IMR-90 (cell line): ENCODE measurements around the gene GALNT6. TPM values are rescaled to one million over a fixed set of nuclear protein-coding genes. Genes with fewer than 3 reads are reported as not detected.

Source experiments
- ATAC-seq: fragments of 200-7000 bp; cut with Tn5 transposase; 2 replicates; pipeline ENCODE4 v1.9.1; 2020; ENCODE audit warnings: low read depth, mild to moderate bottlenecking, moderate library complexity
- BruUV-seq: library from RNA; stranded (reverse); fragments of 400-500 nt; replicated peaks from 2 replicates; lab custom pipeline; 2021; lab: Mats Ljungman, UMichigan
- CTCF ChIA-PET: fragments of 300-600 bp; formaldehyde crosslinking; extraction: SDS; loops from one replicate; lab custom pipeline; 2021; ENCODE audit warnings: antibody characterized with exemption; lab: Yijun Ruan, JAX
- POLR2A ChIA-PET: fragments of 300-600 bp; sonication (Branson Sonifier 250); formaldehyde crosslinking; loops from one replicate; lab custom pipeline; 2022; ENCODE audit warnings: antibody characterized with exemption; ENCODE audit not compliant: unreplicated experiment; lab: Charles Lee
- DNase-seq: peaks from one replicate; pipeline ENCODE4 v3.0.0; 2013
- H2AFZ ChIP-seq: replicated peaks from 2 replicates; pipeline ENCODE3; 2013; ENCODE audit warnings: low read length, mild to moderate bottlenecking; ENCODE audit not compliant: poor library complexity
- H2AK5ac ChIP-seq: 2 replicates; pipeline ENCODE4 v1.6.1; 2013; ENCODE audit warnings: low read depth, low read length, inconsistent platforms
- H2AK9ac ChIP-seq: replicated peaks from 2 replicates; pipeline ENCODE3; 2013; ENCODE audit warnings: mild to moderate bottlenecking, low read depth, low read length, moderate library complexity; ENCODE audit not compliant: poor library complexity
- H2BK120ac ChIP-seq: 2 replicates; pipeline ENCODE4 v1.6.1; 2013; ENCODE audit warnings: low read depth, low read length, inconsistent platforms
- H2BK15ac ChIP-seq: 3 replicates; pipeline ENCODE4 v1.6.1; 2013; ENCODE audit warnings: low read depth, low read length, inconsistent platforms
- H2BK20ac ChIP-seq: 2 replicates; pipeline ENCODE4 v1.6.1; 2013; ENCODE audit warnings: low read depth, mild to moderate bottlenecking, inconsistent platforms, low read length, moderate library complexity
- H2BK5ac ChIP-seq: 2 replicates; pipeline ENCODE4 v1.6.1; 2013; ENCODE audit warnings: mild to moderate bottlenecking, low read depth, low read length, inconsistent platforms; ENCODE audit not compliant: poor library complexity, severe bottlenecking
- H3K14ac ChIP-seq: replicated peaks from 2 replicates; pipeline ENCODE4 v1.6.1; 2013; ENCODE audit warnings: low read depth, low read length, inconsistent platforms
- H3K18ac ChIP-seq: 2 replicates; pipeline ENCODE4 v1.6.1; 2013; ENCODE audit warnings: low read depth, low read length, control low read depth
- H3K23ac ChIP-seq: 2 replicates; pipeline ENCODE4 v1.6.1; 2013; ENCODE audit warnings: low read depth, low read length, inconsistent platforms
- H3K27ac ChIP-seq: 2 replicates; pipeline ENCODE4 v1.5.1; 2013; ENCODE audit warnings: mild to moderate bottlenecking, control low read depth, low read length; ENCODE audit not compliant: insufficient read depth
- H3K27me3 ChIP-seq: 2 replicates; pipeline ENCODE4 v1.6.1; 2013; ENCODE audit warnings: low read length; ENCODE audit not compliant: control insufficient read depth, insufficient read depth
- H3K36me3 ChIP-seq: 2 replicates; pipeline ENCODE4 v1.6.1; 2013; ENCODE audit warnings: low read length, mixed read lengths; ENCODE audit not compliant: control insufficient read depth, insufficient read depth
- H3K4ac ChIP-seq: 2 replicates; pipeline ENCODE4 v1.6.1; 2013; ENCODE audit warnings: low read depth, low read length, inconsistent platforms
- H3K4me1 ChIP-seq: 2 replicates; pipeline ENCODE4 v1.6.1; 2013; ENCODE audit warnings: low read length, mixed read lengths; ENCODE audit not compliant: control insufficient read depth, insufficient read depth
- H3K4me2 ChIP-seq: 2 replicates; pipeline ENCODE4 v1.6.1; 2013; ENCODE audit warnings: low read depth, mild to moderate bottlenecking, control low read depth, low read length, moderate library complexity
- H3K4me3 ChIP-seq: 2 replicates; pipeline ENCODE4 v1.5.1; 2013; ENCODE audit warnings: low read depth, mild to moderate bottlenecking, control low read depth, low read length, moderate library complexity; ENCODE audit not compliant: insufficient read depth
- H3K56ac ChIP-seq: 2 replicates; pipeline ENCODE4 v1.6.1; 2013; ENCODE audit warnings: low read length, inconsistent platforms; ENCODE audit not compliant: insufficient read depth; ENCODE audit errors: extremely low read depth
- H3K79me1 ChIP-seq, 2 experiments: 2 replicates each; pipeline ENCODE4 v1.6.1; 2013; ENCODE audit warnings: low read length in 2 of 2, inconsistent platforms in 1 of 2, low read depth in 1 of 2
- H3K9ac ChIP-seq: 2 replicates; pipeline ENCODE4 v1.6.1; 2013; ENCODE audit warnings: low read depth, low read length, control low read depth
- H3K9me1 ChIP-seq: 2 replicates; pipeline ENCODE4 v1.6.1; 2013; ENCODE audit warnings: low read length, inconsistent platforms; ENCODE audit not compliant: insufficient read depth
- H3K9me3 ChIP-seq: 2 replicates; pipeline ENCODE4 v1.6.1; 2013; ENCODE audit warnings: low read length; ENCODE audit not compliant: control insufficient read depth, insufficient read depth
- H4K20me1 ChIP-seq: 2 replicates; pipeline ENCODE4 v1.6.1; 2013; ENCODE audit warnings: low read length, inconsistent platforms; ENCODE audit not compliant: insufficient read depth
- H4K5ac ChIP-seq: 2 replicates; pipeline ENCODE4 v1.6.1; 2013; ENCODE audit warnings: mild to moderate bottlenecking, low read depth, low read length, control low read depth
- H4K8ac ChIP-seq, 2 experiments: 2 replicates each; pipeline ENCODE4 v1.6.1; 2013; ENCODE audit warnings: low read depth in 2 of 2, low read length in 2 of 2, control low read depth in 1 of 2, inconsistent platforms in 1 of 2
- H4K91ac ChIP-seq: 2 replicates; pipeline ENCODE4 v1.6.1; 2013; ENCODE audit warnings: low read depth, low read length, inconsistent platforms; ENCODE audit not compliant: insufficient read depth
- CEBPB ChIP-seq: IDR thresholded peaks from 2 replicates; pipeline ENCODE4 v1.6.1; 2012; ENCODE audit warnings: low read depth, low read length, improper control_type of control experiment
- FOS ChIP-seq: fragments of 150-350 bp; IDR thresholded peaks from 2 replicates; pipeline ENCODE4 v1.6.1; 2016; ENCODE audit warnings: low read depth, low read length
- MAFK ChIP-seq: IDR thresholded peaks from 2 replicates; pipeline ENCODE4 v1.6.1; 2012; ENCODE audit warnings: low read depth, low read length, improper control_type of control experiment
- MAZ ChIP-seq: IDR thresholded peaks from 2 replicates; pipeline ENCODE4 v1.6.1; 2012; ENCODE audit warnings: low read depth, mild to moderate bottlenecking, low read length, improper control_type of control experiment, moderate library complexity, borderline replicate concordance
- MXI1 ChIP-seq: IDR thresholded peaks from 2 replicates; pipeline ENCODE4 v1.6.1; 2012; ENCODE audit warnings: low read depth, mild to moderate bottlenecking, low read length, moderate library complexity, borderline replicate concordance
- NFE2L2 ChIP-seq: fragments of 150-350 bp; IDR thresholded peaks from 2 replicates; pipeline ENCODE4 v1.6.1; 2016; ENCODE audit warnings: low read depth, mild to moderate bottlenecking, low read length
- RCOR1 ChIP-seq: IDR thresholded peaks from 2 replicates; pipeline ENCODE4 v1.6.1; 2012; ENCODE audit warnings: mild to moderate bottlenecking, low read length, improper control_type of control experiment; ENCODE audit not compliant: insufficient replicate concordance
- RFX5 ChIP-seq: IDR thresholded peaks from 2 replicates; pipeline ENCODE4 v1.8.0; 2012; ENCODE audit warnings: low read depth, mild to moderate bottlenecking, low read length, moderate library complexity
- WGBS, 2 experiments: methylation state at CpG; one replicate each; pipeline versions ENCODE4 v1.1.5 to v1.1.7; 2013; ENCODE audit warnings: missing lambda C conversion rate in 2 of 2; ENCODE audit not compliant: insufficient read length in 1 of 2; ENCODE audit errors: extremely low coverage in 2 of 2; 5-methylcytosine and 5-hydroxymethylcytosine counted together
- dilution Hi-C: fragments of 300-500 bp; cut with HindIII; formaldehyde crosslinking; loops from one replicate; pipeline ENCODE4 v1.14.3; 2018; ENCODE audit warnings: low sequenced_read_pairs; ENCODE audit not compliant: unreplicated experiment
- in situ Hi-C: fragments of 300-500 bp; cut with MboI; formaldehyde crosslinking; loops from 3 replicates; pipeline ENCODE4 v1.14.3; 2019; ENCODE audit warnings: low sequenced_read_pairs, inconsistent platforms, mixed read lengths
- intact Hi-C: fragments of 100-400 bp; cut with micrococcal nuclease; formaldehyde crosslinking; loops from 2 replicates; pipeline ENCODE4 v1.10.0; 2022
- polyA plus RNA-seq, 3 experiments: library from polyadenylated mRNA; depleted of rRNA; stranded (reverse); fragments of >200 nt; gene quantifications; 2 replicates each; pipeline ENCODE4 v1.2.3, GENCODE V29; 2012; ENCODE audit warnings: low replicate concordance in 1 of 3
- total RNA-seq: library from RNA; depleted of rRNA; stranded (reverse); fragments of >200 nt; gene quantifications from 2 replicates; pipeline ENCODE4 v1.2.3, GENCODE V29; 2012
- TF ChIP-seq, protein P1 (sequence below): conservative IDR thresholded peaks from 2 replicates; pipeline ENCODE4 v1.5.1; 2012; ENCODE audit warnings: mild to moderate bottlenecking, low read depth, low read length, improper control_type of control experiment
- TF ChIP-seq, protein P2 (sequence below): fragments of 150-350 bp; IDR thresholded peaks from 2 replicates; pipeline ENCODE4 v1.6.1; 2016; ENCODE audit warnings: low read depth, mild to moderate bottlenecking, low read length, moderate library complexity, borderline replicate concordance

Gene GALNT6
- total and polyA plus RNA-seq, 2 of the 4 experiments (the other 2 are of a cell fraction) = 17.1 to 23.7 TPM

DNA sequence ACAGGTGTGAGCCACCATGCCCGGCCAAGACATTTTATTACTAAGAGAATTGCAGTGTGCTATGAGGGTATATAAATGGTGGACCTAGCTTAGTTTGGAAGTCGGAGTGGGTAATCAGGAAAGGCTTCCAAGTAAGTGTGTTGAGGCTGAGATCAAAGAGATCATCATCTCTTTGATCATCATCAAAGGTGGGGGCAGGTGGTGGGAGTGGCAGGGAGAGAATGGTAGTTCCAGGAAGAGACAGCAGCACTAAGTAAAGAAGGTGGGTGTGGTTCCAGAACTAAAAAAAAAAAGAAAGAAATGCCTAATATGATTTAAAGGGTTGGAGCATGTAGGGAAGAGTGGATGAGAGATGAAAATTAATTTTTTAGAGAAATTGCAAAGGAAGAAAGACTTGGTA lies 48.1 kb upstream of the GALNT6 start:
- no peak overlapping the region for H3K9ac ChIP-seq
- TF ChIP-seq, protein P1, sequence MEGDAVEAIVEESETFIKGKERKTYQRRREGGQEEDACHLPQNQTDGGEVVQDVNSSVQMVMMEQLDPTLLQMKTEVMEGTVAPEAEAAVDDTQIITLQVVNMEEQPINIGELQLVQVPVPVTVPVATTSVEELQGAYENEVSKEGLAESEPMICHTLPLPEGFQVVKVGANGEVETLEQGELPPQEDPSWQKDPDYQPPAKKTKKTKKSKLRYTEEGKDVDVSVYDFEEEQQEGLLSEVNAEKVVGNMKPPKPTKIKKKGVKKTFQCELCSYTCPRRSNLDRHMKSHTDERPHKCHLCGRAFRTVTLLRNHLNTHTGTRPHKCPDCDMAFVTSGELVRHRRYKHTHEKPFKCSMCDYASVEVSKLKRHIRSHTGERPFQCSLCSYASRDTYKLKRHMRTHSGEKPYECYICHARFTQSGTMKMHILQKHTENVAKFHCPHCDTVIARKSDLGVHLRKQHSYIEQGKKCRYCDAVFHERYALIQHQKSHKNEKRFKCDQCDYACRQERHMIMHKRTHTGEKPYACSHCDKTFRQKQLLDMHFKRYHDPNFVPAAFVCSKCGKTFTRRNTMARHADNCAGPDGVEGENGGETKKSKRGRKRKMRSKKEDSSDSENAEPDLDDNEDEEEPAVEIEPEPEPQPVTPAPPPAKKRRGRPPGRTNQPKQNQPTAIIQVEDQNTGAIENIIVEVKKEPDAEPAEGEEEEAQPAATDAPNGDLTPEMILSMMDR = no peak
- TF ChIP-seq CEBPB (no peak), NFE2L2 (no peak), MAZ (no peak), MXI1 (no peak), MAFK (no peak), FOS (no peak), RFX5 (no peak), RCOR1 (no peak)
- TF ChIP-seq, protein P2, sequence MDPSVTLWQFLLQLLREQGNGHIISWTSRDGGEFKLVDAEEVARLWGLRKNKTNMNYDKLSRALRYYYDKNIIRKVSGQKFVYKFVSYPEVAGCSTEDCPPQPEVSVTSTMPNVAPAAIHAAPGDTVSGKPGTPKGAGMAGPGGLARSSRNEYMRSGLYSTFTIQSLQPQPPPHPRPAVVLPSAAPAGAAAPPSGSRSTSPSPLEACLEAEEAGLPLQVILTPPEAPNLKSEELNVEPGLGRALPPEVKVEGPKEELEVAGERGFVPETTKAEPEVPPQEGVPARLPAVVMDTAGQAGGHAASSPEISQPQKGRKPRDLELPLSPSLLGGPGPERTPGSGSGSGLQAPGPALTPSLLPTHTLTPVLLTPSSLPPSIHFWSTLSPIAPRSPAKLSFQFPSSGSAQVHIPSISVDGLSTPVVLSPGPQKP = no peak
- H3K23ac ChIP-seq = no peak overlapping the region
- H3K4ac ChIP-seq = no peak overlapping the region
- CTCF ChIA-PET = interaction anchor here (0.6 kb wide), 1 partner anchor 8 kb away, joined by 3 read pairs; no protein-coding TSS in a partner anchor
- no peak overlapping the region for H4K91ac ChIP-seq
- no peaks in the 10 kb centered on the region for H4K20me1 ChIP-seq
- H4K5ac ChIP-seq = no peak overlapping the region
- no peaks in the 10 kb centered on the region for H3K36me3 ChIP-seq
- dilution Hi-C loops (no loop called here), in situ Hi-C loops (no loop called here), intact Hi-C loops (no loop called here)
- H2AK5ac ChIP-seq = no peak overlapping the region
- no peak overlapping the region for H3K14ac ChIP-seq
- no peak overlapping the region for H2AFZ ChIP-seq
- ATAC-seq = no peak
- no peaks in the 10 kb centered on the region for H3K9me3 ChIP-seq
- H2BK120ac ChIP-seq = no peak overlapping the region
- POLR2A ChIA-PET = no interaction called here
- H3K4me1 ChIP-seq = peaks cover 5% of the 10 kb centered on the region
- H2BK20ac ChIP-seq = no peak overlapping the region
- no peaks in the 10 kb centered on the region for H3K27me3 ChIP-seq
- peaks cover 0 to 6% of the 10 kb centered on the region in 2 experiments; a peak in 2 of 4 replicates for H3K79me1 ChIP-seq
- H3K56ac ChIP-seq = no peak overlapping the region
- BruUV-seq = no TSS peak
- DNase-seq = no peak
- H2BK15ac ChIP-seq = no peak overlapping the region
- WGBS, 2 experiments = 60% methylated on average over 1 of the region's 2 CpGs; no CpG with 5 or more reads in 1 of the 2 experiments
- no peak overlapping the region for H3K4me3 ChIP-seq
- H4K8ac ChIP-seq = no peak overlapping the region
- H2AK9ac ChIP-seq = no peak overlapping the region
- H3K27ac ChIP-seq = no peak overlapping the region
- no peak overlapping the region for H3K4me2 ChIP-seq
- H3K9me1 ChIP-seq = peaks cover 9% of the 10 kb centered on the region
- no peak overlapping the region for H2BK5ac ChIP-seq
- H3K18ac ChIP-seq = no peak overlapping the region
